HG02798 (cell line): ENCODE measurements around the gene OLIG3.

Experiments
- ATAC-seq: cut with Tn5 transposase; IDR thresholded peaks from one replicate; pipeline ENCODE4 v1.9.1; 2021; ENCODE audit warnings: mild to moderate bottlenecking; ENCODE audit not compliant: unreplicated experiment, poor library complexity

Gene OLIG3

DNA sequence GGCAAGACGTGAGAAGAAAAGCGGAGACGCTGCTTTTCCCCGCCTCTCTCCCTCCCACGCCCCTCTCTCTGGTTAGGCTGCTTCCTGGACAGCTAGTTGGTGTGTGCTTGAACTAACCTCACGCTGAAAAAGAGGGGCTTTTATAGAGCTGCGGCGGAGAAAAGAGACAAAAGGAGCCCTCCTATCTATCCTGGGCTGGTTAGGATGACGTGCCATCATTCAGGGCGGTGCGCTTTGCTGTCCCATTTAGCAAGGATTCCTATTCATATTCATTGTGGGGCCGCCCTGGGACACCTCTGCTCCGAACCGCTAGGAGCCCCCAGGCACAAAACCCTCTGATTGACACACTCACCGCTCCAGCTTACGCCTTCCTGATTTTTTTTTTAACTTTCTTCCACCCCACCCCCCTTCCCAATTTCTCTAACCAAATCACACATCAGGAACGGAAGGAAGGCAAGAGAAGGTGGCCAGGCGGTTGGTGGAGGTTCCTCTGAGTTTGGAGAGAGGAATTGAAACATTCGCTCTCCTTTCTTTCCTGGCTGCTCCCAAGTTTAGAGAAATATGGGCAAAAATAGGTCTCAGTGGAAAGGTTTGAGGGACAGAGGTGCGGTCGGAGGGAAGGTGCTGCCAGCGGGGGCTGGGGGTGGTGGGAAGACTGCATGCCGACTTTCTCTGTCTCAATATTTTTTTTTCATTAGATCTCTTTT, at the start of gene OLIG3:
Gene OLIG3, minus strand, starts transcription at position 114 of the 707 bp plus-strand sequence. CDS start 224 bp downstream, outside the sequence.
- ATAC-seq: no peak

- ATAC-seq: no peak
Measured at GRCh38 chr6:137543114-137543513, 48.9 kb upstream of the OLIG3 start.

GRCh38 chr6:137542713-137543112, 48.5 kb upstream of the OLIG3 start:
- ATAC-seq: no peak

DNA sequence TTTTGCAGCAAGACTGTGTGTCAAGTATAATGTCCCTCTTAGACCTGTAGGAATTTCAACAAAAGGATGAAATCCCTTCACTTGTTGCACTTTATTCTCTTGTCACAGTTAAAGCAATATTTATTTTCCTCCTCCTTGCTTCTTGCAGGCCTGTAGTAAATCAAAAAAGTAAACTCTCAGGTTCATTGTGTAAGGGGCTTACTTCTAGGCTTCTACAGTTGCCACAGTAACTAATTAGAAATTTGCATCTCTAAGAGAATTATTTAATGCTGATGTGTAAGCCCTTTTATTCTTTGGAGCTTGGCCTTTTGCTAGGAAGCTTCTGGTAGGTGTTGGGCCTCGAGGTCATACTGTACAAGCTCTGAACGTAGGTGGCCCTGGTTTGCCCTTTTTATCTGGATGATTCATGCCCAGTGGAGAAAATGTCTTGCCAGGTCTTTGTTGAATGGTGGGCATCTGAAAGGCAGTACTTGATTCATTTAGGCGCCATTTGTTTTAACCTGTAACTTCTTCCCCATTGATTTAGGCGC, 47.4 kb upstream of the OLIG3 start:
- ATAC-seq: no peak

DNA sequence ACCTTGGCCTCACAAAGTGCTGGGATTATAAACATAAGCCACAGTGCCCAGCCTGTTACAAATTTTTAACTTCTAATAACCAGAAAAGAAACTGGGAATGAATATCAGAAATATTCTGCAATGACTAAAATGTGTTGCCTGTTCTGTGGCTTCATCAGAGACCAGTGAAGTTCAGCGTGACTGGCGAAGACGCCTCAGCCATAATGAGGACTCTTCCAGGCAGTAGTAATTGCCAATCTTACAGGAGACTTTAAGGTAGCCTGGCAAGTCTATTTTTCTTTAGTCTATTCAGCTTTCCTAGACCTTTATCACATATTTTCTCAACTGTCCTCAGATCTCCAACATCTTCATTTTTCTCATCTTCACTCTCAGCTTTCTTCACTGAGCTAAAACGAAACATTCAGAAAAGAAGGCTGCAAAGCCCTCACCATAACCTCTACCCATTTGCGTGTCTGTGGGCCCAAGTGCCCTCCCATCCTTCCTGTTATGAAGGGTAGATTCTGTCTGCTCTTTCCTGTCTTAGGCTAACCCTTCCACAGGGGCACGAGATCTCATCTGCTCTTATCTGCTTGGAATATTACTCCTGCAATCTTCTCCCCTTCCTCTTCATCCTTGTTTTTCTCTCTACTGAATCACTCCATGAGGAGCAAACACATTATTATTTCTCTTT, 42.0 kb upstream of the OLIG3 start:
- ATAC-seq: no peak

- ATAC-seq: no peak
Measured at GRCh38 chr6:137531376-137532092, 37.3 kb upstream of the OLIG3 start.

DNA sequence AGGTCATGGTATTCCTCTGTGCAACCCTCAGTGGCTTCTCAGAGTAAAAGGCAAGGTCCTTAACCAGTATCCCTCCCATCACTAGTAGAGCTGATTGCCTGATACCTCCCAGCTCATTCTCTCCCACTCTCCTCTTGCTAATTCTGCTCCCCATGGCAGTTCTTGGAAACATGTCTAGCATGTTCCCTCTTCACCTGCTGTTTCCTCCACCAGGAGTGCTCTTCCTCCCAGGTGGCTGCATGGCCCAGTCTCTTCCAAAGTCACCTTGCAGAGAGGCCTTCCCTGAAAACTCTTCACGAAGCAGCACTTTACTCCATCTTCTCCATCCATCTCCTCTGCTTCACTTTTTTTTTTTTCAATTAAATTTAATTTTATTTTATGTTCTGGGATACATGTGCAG, 36.2 kb upstream of the OLIG3 start:
- no peak for ATAC-seq

GRCh38 chr6:137522831-137523230, 28.6 kb upstream of the OLIG3 start:
- no peak for ATAC-seq

GRCh38 chr6:137522198-137522798, 28.1 kb upstream of the OLIG3 start:
- no peak for ATAC-seq

- no peak for ATAC-seq
Measured at GRCh38 chr6:137520520-137520919, 26.3 kb upstream of the OLIG3 start.

DNA sequence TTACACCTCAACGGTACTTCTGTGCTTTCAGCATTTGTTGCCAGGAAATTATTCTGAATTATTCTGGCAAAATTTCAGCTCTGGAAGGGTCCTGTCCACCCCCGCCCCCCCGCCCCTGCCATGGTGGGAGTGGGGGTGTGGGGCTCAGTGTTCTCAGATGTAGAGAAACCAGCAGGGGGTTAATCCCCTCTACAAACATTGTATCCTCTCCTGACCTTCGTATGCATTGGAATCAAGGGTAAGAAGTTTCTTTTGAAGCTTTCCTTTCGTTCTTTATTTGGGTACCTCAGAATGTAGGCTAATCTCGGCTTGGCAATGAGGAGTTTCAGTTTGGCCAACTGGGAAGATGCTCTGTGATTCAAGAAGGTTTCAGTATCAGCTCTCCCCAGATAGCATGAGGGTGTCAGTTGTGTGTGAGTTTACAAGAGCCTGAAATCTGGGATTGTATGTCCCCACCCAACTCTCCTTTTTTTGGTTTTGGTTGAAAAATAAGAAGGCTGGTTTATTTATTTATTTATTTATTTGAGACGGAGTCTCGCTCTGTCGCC, 25.5 kb upstream of the OLIG3 start:
- ATAC-seq: no peak

- no peak for ATAC-seq
Measured at GRCh38 chr6:137518386-137518983, 24.3 kb upstream of the OLIG3 start.

GRCh38 chr6:137514418-137514817, 20.2 kb upstream of the OLIG3 start:
- no peak for ATAC-seq

GRCh38 chr6:137512757-137513605, 18.8 kb upstream of the OLIG3 start:
- no peak for ATAC-seq

- ATAC-seq: no peak
Measured at GRCh38 chr6:137510923-137511322, 16.7 kb upstream of the OLIG3 start.

DNA sequence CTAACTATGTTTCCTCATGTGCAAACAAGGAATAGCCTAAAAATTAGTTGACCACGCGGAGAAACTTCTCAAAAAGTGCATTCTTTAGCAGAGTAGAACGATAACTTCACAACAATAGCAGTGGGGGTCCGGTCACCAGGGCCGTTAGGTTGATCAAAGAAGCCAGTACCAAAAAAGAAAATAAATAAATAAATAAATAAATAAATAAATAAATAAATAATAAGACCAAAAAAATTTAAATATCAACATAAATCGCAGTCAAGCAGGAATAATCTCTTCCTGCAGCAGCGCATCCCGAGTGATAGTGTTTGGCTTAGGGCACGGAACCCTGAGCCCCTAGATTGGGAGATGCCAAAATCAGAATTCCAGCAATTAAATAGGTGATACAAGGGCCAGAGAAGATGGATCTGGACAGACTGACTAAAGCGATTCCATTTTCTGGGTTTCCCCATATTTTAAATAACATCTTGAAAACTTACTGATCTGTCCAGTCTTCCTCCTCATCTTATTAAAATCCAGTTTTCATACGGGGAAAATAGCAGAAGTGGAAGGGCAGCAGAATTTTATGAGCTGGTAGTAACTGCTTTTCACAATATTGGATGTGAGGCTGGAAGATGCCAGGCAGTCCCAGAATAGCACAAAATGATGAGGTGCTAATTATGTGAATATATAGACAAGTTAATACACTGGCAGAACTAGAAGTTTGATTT, 4.4 kb upstream of the OLIG3 start:
- ATAC-seq: no peak

GRCh38 chr6:137497721-137498463, 3.7 kb upstream of the OLIG3 start:
- no peak for ATAC-seq
